Smooth muscle cell (in vitro differentiated cells): Measurements from ENCODE around the gene INF2. TPM values are rescaled to one million over a fixed set of nuclear protein-coding genes. Genes with fewer than 3 reads are reported as not detected.

Experiments
- DNase-seq: peaks from one replicate; lab custom pipeline; 2025; ENCODE audit not compliant: unreplicated experiment; lab: John Stamatoyannopoulos, UW
- H2AFZ ChIP-seq: fragments of 200-600 bp; sonication (generic); 2 replicates; pipeline ENCODE4 v1.6.0; 2016; ENCODE audit warnings: antibody characterized with exemption, low read depth, mild to moderate bottlenecking
- H3F3A ChIP-seq: fragments of 200-600 bp; sonication (generic); 2 replicates; pipeline ENCODE4 v1.6.0; 2017; ENCODE audit warnings: antibody characterized with exemption, low read depth
- H3K27ac ChIP-seq: fragments of 200-600 bp; sonication (generic); 2 replicates; pipeline ENCODE4 v1.5.1; 2016; ENCODE audit warnings: low read depth, mild to moderate bottlenecking
- H3K27me3 ChIP-seq: fragments of 200-600 bp; sonication (generic); 2 replicates; pipeline ENCODE4 v1.6.1; 2016; ENCODE audit warnings: low read depth, mild to moderate bottlenecking
- H3K36me3 ChIP-seq: fragments of 200-600 bp; sonication (generic); 2 replicates; pipeline ENCODE4 v1.5.1; 2016; ENCODE audit warnings: low read depth
- H3K4me1 ChIP-seq: fragments of 200-600 bp; sonication (generic); 2 replicates; pipeline ENCODE4 v1.5.1; 2016; ENCODE audit warnings: low read depth
- H3K4me2 ChIP-seq: fragments of 200-600 bp; sonication (generic); 2 replicates; pipeline ENCODE4 v1.6.0; 2016; ENCODE audit warnings: mild to moderate bottlenecking
- H3K4me3 ChIP-seq: fragments of 200-600 bp; sonication (generic); 2 replicates; pipeline ENCODE4 v1.5.1; 2016; ENCODE audit warnings: mild to moderate bottlenecking
- H3K79me2 ChIP-seq: fragments of 200-600 bp; sonication (generic); 2 replicates; pipeline ENCODE4 v1.6.0; 2016; ENCODE audit warnings: low read depth, mild to moderate bottlenecking
- H3K9ac ChIP-seq: fragments of 200-600 bp; sonication (generic); 2 replicates; pipeline ENCODE4 v1.6.0; 2016; ENCODE audit warnings: low read depth
- H3K9me3 ChIP-seq: fragments of 200-600 bp; sonication (generic); replicated peaks from 2 replicates; pipeline ENCODE4 v1.5.1; 2016; ENCODE audit warnings: low read depth
- H4K20me1 ChIP-seq: fragments of 200-600 bp; sonication (generic); 2 replicates; pipeline ENCODE4 v1.6.0; 2016; ENCODE audit warnings: low read depth
- WGBS: methylation state at CpG from one replicate; pipeline ENCODE4 v1.1.7; 2016; ENCODE audit warnings: low lambda C conversion rate; 5-methylcytosine and 5-hydroxymethylcytosine counted together
- polyA plus RNA-seq: library from polyadenylated mRNA; unstranded; fragments of >200 nt; fragmentation: Nextera tagmentation; extraction: Ambion mirVana; gene quantifications from 2 replicates; pipeline ENCODE4 v1.2.1, GENCODE V29; 2016
- total RNA-seq: library from RNA; depleted of rRNA; stranded (reverse); fragments of >200 nt; gene quantifications from 2 replicates; pipeline ENCODE4 v1.2.3, GENCODE V29; 2014
- TF ChIP-seq, protein P1 (sequence below): fragments of 200-600 bp; sonication (generic); IDR thresholded peaks from 2 replicates; pipeline ENCODE4 v1.5.1; 2017; ENCODE audit warnings: borderline replicate concordance, mild to moderate bottlenecking, antibody characterized with exemption; ENCODE audit not compliant: insufficient read depth, poor library complexity, severe bottlenecking

Gene INF2
- total and polyA plus RNA-seq, 2 experiments from 2014 or later, result 19.9 to 29.8 TPM

DNA sequence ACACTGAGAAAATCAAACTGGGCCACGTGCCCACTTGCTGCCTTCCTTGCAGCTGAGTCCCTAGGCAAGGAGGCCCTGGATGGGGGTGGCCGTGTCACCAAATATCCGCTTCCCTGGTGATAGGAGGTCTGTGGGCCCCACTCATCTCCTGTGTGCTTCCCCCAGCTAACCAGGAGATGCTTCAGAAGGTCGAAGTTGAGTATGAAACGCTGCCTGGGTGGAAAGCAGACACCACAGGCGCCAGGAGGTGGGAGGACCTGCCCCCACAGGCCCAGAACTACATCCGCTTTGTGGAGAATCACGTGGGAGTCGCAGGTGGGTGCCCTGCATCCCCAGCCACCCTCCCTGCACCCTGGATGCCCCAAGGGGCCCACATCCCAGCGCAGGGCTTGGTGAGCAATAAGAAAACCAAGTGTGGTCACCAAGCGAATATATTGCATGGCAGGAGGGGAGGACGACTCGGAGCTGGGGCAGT, 56.7 kb downstream of the INF2 start:
- Histone ChIP-seq H4K20me1 (no peaks in the 10 kb centered on the region), H3K27ac (no peak overlapping the region), H3F3A (no peaks in the 10 kb centered on the region), H3K4me1 (no peaks in the 10 kb centered on the region), H3K79me2 (no peaks in the 10 kb centered on the region), H3K9ac (no peak overlapping the region), H3K36me3 (no peaks in the 10 kb centered on the region), H3K4me3 (no peak overlapping the region), H2AFZ (no peak overlapping the region), H3K27me3 (no peaks in the 10 kb centered on the region), H3K4me2 (no peak overlapping the region), H3K9me3 (no peaks in the 10 kb centered on the region)
- DNase-seq, result no peak
- TF ChIP-seq, protein P1, sequence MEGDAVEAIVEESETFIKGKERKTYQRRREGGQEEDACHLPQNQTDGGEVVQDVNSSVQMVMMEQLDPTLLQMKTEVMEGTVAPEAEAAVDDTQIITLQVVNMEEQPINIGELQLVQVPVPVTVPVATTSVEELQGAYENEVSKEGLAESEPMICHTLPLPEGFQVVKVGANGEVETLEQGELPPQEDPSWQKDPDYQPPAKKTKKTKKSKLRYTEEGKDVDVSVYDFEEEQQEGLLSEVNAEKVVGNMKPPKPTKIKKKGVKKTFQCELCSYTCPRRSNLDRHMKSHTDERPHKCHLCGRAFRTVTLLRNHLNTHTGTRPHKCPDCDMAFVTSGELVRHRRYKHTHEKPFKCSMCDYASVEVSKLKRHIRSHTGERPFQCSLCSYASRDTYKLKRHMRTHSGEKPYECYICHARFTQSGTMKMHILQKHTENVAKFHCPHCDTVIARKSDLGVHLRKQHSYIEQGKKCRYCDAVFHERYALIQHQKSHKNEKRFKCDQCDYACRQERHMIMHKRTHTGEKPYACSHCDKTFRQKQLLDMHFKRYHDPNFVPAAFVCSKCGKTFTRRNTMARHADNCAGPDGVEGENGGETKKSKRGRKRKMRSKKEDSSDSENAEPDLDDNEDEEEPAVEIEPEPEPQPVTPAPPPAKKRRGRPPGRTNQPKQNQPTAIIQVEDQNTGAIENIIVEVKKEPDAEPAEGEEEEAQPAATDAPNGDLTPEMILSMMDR, result no peak
- WGBS, result 83% methylated on average over 13 of the region's 13 CpGs

DNA sequence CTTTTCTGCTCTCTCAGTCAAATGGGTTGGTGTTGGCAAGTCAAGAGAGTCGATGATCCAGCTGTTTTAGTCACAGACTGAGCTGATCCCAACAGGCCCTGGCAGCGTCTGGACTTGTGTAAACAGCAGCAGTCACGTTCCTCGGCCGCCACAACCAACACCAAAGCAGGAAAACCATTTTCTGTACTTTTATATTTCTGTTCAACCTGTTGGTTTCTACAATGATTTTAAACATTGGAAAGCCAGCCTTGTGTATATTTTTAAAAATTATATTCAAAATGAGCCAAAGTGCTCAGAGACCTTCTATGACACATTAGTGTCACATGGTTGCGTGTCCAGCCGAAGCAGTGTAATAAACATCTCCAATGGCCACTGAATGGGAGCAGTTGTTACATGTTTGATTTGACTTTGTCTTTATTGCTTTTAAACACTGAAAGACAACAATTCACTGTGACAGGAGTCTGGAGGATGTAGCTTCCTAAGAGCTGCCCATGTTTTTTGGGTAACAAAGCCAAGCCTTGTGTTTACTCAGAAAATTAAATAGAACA, 57.6 kb downstream of the INF2 start:
- DNase-seq, result no peak
- H3K4me2 ChIP-seq, result peak overlapping the region; percentile 10
- H3K36me3 ChIP-seq, result no peaks in the 10 kb centered on the region
- H3K79me2 ChIP-seq, result no peaks in the 10 kb centered on the region
- H3F3A ChIP-seq, result no peaks in the 10 kb centered on the region
- H3K4me1 ChIP-seq, result no peaks in the 10 kb centered on the region
- TF ChIP-seq, protein P1, result no peak
- no peak overlapping the region for H3K4me3 ChIP-seq
- H3K27me3 ChIP-seq, result no peaks in the 10 kb centered on the region
- WGBS, result 44% methylated on average over 7 of the region's 7 CpGs
- H4K20me1 ChIP-seq, result no peaks in the 10 kb centered on the region
- no peaks in the 10 kb centered on the region for H3K9me3 ChIP-seq
- H3K27ac ChIP-seq, result peak overlapping the region; percentile 74
- H3K9ac ChIP-seq, result no peak overlapping the region
- no peak overlapping the region for H2AFZ ChIP-seq

DNA sequence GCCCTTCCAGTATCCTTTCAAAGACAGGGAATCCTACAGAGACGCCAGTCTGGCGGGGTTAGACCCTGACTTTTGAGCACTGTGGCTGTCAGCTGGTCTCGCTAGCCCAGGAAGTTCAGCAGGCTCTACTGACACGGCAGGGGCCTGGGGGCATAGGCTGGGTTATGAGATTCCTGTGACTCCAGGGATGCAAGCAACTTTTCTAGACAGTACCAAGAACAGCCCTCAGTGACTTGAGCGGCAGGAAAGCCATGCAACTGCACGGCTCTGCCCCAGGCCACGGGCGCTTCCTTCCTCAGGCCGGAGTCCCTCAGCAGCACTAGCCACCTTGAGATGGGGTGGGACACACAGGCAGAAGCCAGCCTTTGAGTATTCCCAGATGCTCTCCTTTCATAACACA, 58.5 kb downstream of the INF2 start:
- TF ChIP-seq, protein P1, result no peak
- no peak overlapping the region for H3K4me3 ChIP-seq
- H4K20me1 ChIP-seq, result no peaks in the 10 kb centered on the region
- H3K79me2 ChIP-seq, result no peaks in the 10 kb centered on the region
- no peaks in the 10 kb centered on the region for H3K27me3 ChIP-seq
- H2AFZ ChIP-seq, result no peak overlapping the region
- H3K9me3 ChIP-seq, result no peaks in the 10 kb centered on the region
- 77% methylated on average over 9 of the region's 9 CpGs for WGBS
- H3K27ac ChIP-seq, result peak overlapping the region; percentile 74
- no peaks in the 10 kb centered on the region for H3K36me3 ChIP-seq
- H3K4me1 ChIP-seq, result no peaks in the 10 kb centered on the region
- no peak overlapping the region for H3K4me2 ChIP-seq
- no peaks in the 10 kb centered on the region for H3F3A ChIP-seq
- no peak for DNase-seq
- no peak overlapping the region for H3K9ac ChIP-seq

DNA sequence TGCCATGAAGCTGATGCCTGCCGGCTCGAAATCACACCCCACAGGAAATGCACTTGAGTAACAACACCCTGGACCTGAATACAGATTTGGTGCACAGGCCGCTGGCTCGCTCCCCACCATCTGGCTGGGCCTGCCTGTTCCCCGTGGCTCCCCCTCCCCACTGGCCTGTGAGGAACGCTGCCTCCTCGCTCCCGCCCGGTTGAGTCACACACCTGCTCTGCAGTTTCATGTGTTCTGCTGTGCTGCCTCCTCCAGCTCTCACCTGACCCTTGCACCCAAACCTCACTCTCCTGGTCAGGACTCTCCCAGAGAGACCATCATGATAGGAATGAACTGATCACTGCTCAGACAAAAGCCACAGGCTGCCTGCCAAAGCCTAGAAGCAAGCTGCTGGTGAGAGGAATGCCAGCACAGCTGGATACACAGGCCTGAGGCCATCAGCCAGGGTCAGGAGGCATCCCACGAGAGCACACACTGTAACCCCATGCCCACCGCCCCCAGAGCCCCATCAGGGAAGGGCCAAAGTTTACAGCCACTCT, 59.8 kb downstream of the INF2 start:
- Histone ChIP-seq H3K36me3 (no peaks in the 10 kb centered on the region), H3K9me3 (no peaks in the 10 kb centered on the region), H3K27ac (no peak overlapping the region), H3K27me3 (no peaks in the 10 kb centered on the region), H3K4me3 (no peak overlapping the region), H3K79me2 (peaks cover 12% of the 10 kb centered on the region), H3K9ac (no peak overlapping the region), H4K20me1 (peaks cover 7% of the 10 kb centered on the region), H3K4me2 (no peak overlapping the region), H3F3A (no peaks in the 10 kb centered on the region), H3K4me1 (peaks cover 4% of the 10 kb centered on the region), H2AFZ (no peak overlapping the region)
- 71% methylated on average over 8 of the region's 11 CpGs for WGBS
- TF ChIP-seq, protein P1, result no peak
- no peak for DNase-seq
